Colonic mucosa (tissue), 4 donors: Measurements from ENCODE around the gene PAWR. TPM values are rescaled to one million over a fixed set of nuclear protein-coding genes. Genes with fewer than 3 reads are reported as not detected.

Experiments
- DNase-seq: peaks from one replicate; pipeline ENCODE4 v3.0.0-alpha.2; 2020
- H3K27ac ChIP-seq: fragments of 200-600 bp; one replicate; pipeline ENCODE4 v1.8.0; 2021
- H3K27me3 ChIP-seq: fragments of 200-600 bp; one replicate; pipeline ENCODE4 v1.8.0; 2021
- H3K36me3 ChIP-seq: fragments of 200-600 bp; one replicate; pipeline ENCODE4 v1.8.0; 2021
- H3K4me1 ChIP-seq: fragments of 200-600 bp; one replicate; pipeline ENCODE4 v1.8.0; 2021; ENCODE audit warnings: mild to moderate bottlenecking
- H3K4me3 ChIP-seq: fragments of 200-600 bp; one replicate; pipeline ENCODE4 v1.8.0; 2021
- H3K9ac ChIP-seq, 2 donors: one replicate each; pipeline ENCODE4 v1.7.0; 2013; ENCODE audit warnings: control low read depth in 2 of 2, low read depth in 2 of 2, low read length in 2 of 2
- H3K9me3 ChIP-seq: fragments of 200-600 bp; one replicate; pipeline ENCODE4 v1.8.0; 2021
- intact Hi-C: fragments of 100-400 bp; cut with DNase I; formaldehyde crosslinking; loops from one replicate; pipeline ENCODE4 v1.14.1; 2022
- total RNA-seq, 2 donors: library from RNA; stranded (reverse); fragmentation: NEBNext Ultra II Directional in 1 of 2; extraction: Animal tissue kit (Norgen Biotek cat#: 25700) in 1 of 2; gene quantifications; one replicate each; pipeline ENCODE4 v1.2.1, GENCODE V29; 2021
- TF ChIP-seq, protein P1 (sequence below): fragments of 200-600 bp; IDR thresholded peaks from one replicate; pipeline ENCODE4 v1.8.0; 2022; ENCODE audit warnings: antibody characterized with exemption, mild to moderate bottlenecking
- donor health status: healthy.
- donor health status: DM: no; HTN: no; CAD: no.
- donor health status: DM: no; HTN: no; CAD: no.

The PAWR gene
- total RNA-seq, 2 donors from 2014 or later = 135 to 211 TPM

GRCh38 chr12:79665212-79665887 is 25.4 kb downstream of the PAWR start:
- DNase-seq = no peak
- Histone ChIP-seq H3K36me3 (no peaks in the 10 kb centered on the region), H3K9ac (no peak overlapping the region), H3K4me3 (no peak overlapping the region), H3K9me3 (no peaks in the 10 kb centered on the region), H3K27ac (no peak overlapping the region), H3K4me1 (no peaks in the 10 kb centered on the region), H3K27me3 (no peaks in the 10 kb centered on the region)
- intact Hi-C loops = no loop called here
- TF ChIP-seq, protein P1, sequence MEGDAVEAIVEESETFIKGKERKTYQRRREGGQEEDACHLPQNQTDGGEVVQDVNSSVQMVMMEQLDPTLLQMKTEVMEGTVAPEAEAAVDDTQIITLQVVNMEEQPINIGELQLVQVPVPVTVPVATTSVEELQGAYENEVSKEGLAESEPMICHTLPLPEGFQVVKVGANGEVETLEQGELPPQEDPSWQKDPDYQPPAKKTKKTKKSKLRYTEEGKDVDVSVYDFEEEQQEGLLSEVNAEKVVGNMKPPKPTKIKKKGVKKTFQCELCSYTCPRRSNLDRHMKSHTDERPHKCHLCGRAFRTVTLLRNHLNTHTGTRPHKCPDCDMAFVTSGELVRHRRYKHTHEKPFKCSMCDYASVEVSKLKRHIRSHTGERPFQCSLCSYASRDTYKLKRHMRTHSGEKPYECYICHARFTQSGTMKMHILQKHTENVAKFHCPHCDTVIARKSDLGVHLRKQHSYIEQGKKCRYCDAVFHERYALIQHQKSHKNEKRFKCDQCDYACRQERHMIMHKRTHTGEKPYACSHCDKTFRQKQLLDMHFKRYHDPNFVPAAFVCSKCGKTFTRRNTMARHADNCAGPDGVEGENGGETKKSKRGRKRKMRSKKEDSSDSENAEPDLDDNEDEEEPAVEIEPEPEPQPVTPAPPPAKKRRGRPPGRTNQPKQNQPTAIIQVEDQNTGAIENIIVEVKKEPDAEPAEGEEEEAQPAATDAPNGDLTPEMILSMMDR = no peak

DNA sequence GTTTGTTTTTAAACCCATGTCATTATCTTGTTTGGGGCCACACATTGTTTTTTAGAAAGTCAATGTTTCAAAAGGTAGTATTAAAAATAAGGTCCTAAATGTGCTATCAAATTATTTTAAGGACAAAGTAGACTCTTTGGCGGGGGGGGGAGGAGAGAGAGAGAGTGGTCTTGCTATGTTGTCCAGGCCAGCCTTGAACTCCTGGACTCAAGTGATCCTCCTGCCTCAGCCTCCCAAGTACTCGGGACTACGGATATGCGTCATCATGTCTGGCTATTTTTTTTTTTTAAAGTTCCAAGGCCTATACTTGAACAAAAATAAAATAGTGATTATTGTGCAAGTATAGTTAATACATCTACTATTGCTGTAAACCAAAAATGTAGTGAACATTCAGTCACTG is 26.2 kb downstream of the PAWR start:
- Histone ChIP-seq H3K4me1 (no peaks in the 10 kb centered on the region), H3K4me3 (no peak overlapping the region), H3K9ac (no peak overlapping the region), H3K9me3 (no peaks in the 10 kb centered on the region), H3K27ac (no peak overlapping the region), H3K27me3 (no peaks in the 10 kb centered on the region), H3K36me3 (no peaks in the 10 kb centered on the region)
- intact Hi-C loops = no loop called here
- TF ChIP-seq, protein P1 = no peak
- no peak for DNase-seq

DNA sequence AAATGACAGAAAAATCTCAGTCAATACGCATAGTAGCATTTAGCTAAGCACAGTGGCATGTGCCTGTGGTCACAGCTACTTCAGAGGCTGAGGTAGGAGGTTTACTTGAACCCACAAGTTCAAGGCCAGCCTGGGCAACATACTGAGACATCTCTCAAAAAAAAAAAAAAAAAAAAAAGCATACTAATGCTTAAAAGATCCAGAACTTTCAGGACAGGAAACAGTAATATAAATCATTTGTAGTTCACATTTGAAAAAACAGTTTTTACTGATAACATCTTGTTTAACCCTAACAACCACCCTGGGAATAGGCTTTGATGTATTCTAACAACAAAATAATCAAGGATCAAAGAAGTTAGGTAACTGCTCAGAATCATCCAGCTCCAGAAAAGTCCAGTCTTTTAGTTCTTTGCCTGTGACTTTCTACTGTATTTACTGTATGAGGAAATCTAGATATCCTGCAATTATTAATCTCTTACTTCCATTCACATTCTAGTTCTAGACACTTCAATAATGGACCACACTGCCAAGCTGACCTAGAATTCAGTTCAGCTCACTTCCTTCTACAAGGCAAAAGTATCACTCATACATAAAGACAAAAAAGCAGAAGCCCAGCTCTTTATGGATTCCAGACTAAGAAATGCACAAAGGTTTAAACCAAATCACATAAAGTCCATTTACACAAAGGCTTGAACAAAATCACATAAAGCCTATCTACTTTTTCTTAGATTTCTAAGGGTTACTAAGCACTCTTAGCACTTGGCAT is 28.5 kb downstream of the PAWR start:
- Histone ChIP-seq H3K27me3 (no peaks in the 10 kb centered on the region), H3K9ac (no peak overlapping the region), H3K4me3 (no peak overlapping the region), H3K4me1 (no peaks in the 10 kb centered on the region), H3K9me3 (no peaks in the 10 kb centered on the region), H3K27ac (no peak overlapping the region), H3K36me3 (no peaks in the 10 kb centered on the region)
- intact Hi-C loops = no loop called here
- DNase-seq = no peak
- TF ChIP-seq, protein P1 = no peak

DNA sequence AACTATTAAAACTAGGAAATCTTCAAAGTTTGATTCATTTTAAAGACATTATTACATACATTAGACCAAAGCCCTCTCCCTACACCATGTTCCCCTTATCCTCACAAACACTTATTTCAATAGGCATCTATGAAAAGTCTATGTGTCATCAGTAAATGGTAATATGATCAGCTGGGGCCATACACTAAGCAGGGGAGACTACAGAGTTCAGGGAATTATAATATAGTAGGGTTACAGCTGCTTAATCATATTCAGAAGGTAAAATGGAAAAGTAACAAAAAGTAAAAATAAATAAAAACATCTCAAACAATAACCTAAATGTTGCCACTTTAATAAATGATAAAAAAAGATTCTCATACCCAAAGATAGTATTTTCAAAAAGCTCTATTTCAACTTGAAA is 29.1 kb downstream of the PAWR start:
- intact Hi-C loops = no loop called here
- no peak for DNase-seq
- H3K9me3 ChIP-seq = no peaks in the 10 kb centered on the region
- no peaks in the 10 kb centered on the region for H3K4me1 ChIP-seq
- TF ChIP-seq, protein P1 = no peak
- H3K9ac ChIP-seq = no peak overlapping the region
- H3K27me3 ChIP-seq = no peaks in the 10 kb centered on the region
- H3K36me3 ChIP-seq = no peaks in the 10 kb centered on the region
- no peak overlapping the region for H3K4me3 ChIP-seq
- H3K27ac ChIP-seq = no peak overlapping the region

- Histone ChIP-seq H3K9me3 (no peaks in the 10 kb centered on the region), H3K27ac (peak overlapping the region; percentile 65), H3K4me3 (no peak overlapping the region), H3K36me3 (no peaks in the 10 kb centered on the region), H3K9ac (no peak overlapping the region), H3K4me1 (no peaks in the 10 kb centered on the region), H3K27me3 (no peaks in the 10 kb centered on the region)
- no peak for DNase-seq
- intact Hi-C loops = no loop called here
- TF ChIP-seq, protein P1 = no peak
Measured at GRCh38 chr12:79659961-79660431, 30.8 kb downstream of the PAWR start.
